Measurements from ENCODE around the gene EFCAB5. TPM values are rescaled to one million over a fixed set of nuclear protein-coding genes. Genes with fewer than 3 reads are reported as not detected.
"Not testable (repeated sequence)": the region's sequence is repeated elsewhere in the genome, so short reads cannot be mapped to it uniquely, and the experiment has no call there.

EFCAB5 gene
- polyA plus RNA-seq, 3 donors = 2.0 to 2.9 (median 2.6) TPM

DNA sequence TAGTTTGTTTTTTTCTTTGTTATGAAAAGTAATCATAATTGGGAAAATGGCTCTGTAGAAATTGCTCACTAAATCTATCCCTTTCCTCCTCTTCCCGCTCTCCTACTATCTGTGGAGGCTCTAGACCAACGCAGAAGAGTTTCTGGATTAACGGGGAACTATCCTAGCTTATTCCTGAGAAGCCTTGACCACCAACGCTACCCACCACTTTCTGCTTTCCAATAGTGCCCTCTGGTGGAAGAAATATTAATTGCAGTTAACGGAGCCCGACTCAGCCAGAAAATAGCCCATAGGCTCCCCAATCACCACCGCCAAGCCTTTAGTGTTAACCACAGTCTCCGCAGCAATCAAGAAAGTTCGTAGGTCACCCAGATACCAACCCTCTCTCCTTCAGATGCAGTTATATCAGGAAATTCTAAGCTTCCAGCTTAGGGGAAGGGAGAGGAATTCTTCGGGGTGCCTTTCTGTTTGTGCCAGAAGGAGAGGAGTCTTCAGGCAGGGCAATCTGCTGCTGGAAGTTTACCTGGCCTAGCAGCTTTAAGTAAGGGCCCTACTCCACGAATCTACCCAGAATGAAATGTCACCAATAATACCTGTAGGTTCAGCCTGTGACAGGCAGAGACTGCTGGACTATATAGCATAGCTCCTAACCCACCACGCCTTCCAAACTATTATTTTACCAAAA lies 152.2 kb downstream of the EFCAB5 start:
- DNase-seq = peak; percentile 61

DNA sequence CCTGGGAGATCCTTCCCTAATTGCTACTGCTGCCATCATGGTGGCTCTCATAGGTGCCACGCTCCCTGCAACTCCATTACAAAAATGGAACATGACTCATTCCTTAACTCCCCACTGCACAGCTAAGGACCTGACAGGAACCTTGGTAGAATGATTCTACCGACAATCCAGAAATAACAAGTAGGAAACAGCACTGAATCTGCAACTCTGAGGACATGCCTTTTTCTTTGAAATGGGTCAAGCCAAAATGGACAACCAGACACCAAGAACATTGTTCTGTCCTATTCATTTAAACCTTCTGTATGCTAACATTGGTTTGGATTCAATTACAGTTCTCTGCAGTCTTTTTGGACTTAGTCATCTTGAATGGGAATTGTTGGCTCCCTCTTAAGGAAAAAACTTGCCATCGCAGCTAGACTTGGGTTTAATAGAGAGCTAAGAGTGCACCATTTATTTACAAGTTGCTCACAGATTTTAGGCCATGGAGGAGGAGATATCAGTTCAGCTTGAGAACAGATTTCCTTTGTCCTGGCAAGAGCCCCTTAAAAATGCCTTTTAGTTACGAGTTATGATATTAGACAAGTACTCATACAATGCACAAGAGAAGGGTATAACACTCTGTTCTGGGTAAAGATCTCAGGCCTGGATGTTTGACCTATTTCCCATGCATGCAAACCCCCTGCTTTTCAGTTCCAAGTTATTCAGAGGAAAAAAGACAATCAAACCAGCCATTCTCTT lies 154.2 kb downstream of the EFCAB5 start:
- DNase-seq = peak; percentile 28

DNA sequence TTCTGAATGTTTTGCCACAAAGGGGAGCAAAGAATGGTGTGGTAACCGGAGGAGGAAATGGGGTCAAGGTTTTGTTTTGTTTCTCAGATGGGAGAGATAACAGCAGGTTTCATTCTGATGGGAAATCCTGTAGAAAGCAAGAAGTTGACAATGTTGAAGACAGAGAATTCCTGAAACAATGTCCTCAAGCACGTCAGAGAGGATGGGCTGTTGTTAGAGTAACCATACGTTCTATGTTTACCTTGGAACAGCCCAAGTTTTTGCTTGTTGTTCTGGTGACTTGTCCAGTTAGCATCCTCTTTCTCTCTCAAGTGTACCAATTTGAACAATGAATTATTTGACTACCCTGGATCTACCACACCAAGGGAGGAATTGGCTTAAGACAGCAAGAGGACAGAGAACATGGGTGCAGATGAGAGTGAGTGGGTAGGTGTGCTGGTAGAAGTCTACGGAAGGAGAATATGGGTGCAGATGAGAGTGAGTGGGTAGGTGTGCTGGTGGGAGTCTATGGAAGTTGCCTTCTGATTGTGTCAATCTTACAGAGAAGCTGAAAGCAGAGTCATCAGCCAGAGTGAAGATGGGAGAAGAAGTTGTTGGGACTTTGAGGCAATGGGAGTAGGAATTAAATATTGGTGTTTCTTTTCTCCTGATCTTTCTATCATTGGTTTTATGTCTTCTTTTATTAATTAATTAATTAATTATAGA lies 160.4 kb downstream of the EFCAB5 start:
- no peak for DNase-seq

DNA sequence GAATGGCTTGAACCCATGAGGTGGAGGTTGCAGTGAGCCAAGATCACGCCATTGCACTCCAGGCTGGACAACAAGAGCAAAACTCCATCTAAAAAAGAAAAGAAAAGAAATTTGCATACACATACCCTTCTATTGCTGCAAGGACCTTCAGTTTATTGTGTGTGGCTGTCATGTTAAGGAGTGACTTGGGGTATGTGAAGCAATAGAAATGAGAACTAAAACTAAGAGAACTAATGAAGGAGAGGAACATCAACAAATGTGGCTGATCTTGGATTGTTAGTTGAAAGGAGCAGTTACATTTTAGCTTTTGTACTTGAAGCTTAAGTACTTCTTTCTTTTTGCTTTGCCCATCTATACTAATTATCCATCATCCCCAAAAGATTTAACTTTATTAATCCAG lies 162.5 kb downstream of the EFCAB5 start:
- no peak for DNase-seq

DNA sequence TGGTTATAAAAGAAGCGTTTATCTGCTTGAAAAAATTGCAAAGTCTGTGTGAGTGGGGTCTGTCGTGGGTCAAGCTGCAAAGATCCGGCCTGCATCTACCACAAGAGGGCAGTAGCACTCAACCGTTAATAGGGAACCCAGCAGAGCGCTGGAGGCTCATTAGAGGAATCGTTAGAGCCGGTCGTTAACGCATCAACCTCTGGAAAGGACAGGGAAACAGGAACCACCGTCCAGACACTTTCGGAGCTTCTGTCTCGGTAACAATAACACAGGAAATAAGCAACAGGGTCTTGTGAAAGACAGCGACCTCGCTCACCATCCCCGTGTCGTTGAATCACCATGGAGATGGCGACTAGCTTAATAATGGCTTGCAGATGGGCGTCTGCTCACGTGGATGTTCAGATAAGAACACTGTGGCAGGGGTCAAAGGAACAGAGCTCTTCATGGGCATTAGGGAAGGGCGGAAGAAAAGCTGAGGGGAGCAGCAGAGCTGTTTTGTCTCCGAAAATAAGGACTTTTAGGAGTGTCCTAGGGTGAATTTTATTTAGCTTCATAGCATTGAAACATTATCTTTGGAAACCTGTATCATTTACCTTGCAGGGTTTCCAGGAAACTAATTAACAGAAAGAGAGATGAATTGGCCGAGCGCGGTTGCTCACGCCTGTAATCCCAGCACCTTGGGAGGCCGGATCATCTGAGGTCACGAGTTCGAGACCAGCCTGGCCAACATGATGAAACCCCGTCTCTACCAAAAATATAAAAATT lies 163.3 kb downstream of the EFCAB5 start:
- DNase-seq = peak; percentile 85

DNA sequence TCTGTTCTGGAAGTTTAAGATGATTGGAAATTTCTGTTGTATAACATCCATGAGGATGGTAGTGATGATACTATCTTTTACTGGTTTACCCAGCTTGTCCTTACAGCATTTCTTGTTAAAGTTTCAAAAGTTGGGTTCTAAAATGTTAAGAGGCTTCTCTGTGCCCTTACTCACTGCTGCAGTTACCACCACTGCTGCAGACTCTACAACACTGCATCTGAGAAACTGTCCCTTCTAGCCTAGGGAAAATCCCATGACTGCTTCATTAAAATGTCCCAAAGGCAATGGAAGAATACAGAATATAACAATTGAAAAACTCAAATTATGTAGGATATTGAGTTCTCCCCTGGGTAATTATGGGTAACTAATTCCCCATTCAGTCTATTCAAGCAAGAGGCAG lies 171.4 kb downstream of the EFCAB5 start:
- DNase-seq = no peak

DNA sequence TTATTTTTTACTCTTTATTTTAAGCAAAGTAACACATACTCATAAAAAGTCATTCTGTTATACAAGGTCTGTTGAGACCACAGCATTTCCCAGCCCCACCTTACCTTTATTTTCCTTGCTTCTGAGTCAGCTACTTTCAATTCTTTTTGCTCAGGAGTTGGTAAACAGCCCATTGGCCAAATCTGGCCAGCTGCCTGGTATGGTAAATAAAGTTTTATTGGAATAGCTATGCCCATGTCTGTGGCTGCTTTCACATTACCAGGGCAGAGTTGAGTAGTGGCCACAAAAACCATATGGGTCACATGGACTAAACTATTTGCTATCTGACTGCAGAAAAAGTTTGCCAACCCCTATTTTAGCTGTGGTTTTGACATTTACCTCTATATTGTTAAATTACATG lies 171.8 kb downstream of the EFCAB5 start:
- no peak for DNase-seq

DNA sequence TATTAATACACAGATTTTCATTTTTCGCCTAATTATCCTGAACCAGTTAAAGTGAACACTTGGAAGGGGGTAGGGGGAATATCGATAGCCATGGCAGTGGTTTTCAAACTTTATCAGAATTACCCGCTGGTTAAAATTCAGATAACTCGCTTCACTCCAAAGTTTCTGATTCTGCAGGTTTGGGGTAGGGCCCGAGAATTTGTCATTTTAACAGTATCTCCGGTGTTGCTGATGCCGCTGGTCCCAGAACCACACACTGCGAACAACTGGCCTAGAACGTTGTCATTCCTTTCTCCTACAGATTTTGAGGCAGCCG lies 174.9 kb downstream of the EFCAB5 start:
- DNase-seq = no peak

DNA sequence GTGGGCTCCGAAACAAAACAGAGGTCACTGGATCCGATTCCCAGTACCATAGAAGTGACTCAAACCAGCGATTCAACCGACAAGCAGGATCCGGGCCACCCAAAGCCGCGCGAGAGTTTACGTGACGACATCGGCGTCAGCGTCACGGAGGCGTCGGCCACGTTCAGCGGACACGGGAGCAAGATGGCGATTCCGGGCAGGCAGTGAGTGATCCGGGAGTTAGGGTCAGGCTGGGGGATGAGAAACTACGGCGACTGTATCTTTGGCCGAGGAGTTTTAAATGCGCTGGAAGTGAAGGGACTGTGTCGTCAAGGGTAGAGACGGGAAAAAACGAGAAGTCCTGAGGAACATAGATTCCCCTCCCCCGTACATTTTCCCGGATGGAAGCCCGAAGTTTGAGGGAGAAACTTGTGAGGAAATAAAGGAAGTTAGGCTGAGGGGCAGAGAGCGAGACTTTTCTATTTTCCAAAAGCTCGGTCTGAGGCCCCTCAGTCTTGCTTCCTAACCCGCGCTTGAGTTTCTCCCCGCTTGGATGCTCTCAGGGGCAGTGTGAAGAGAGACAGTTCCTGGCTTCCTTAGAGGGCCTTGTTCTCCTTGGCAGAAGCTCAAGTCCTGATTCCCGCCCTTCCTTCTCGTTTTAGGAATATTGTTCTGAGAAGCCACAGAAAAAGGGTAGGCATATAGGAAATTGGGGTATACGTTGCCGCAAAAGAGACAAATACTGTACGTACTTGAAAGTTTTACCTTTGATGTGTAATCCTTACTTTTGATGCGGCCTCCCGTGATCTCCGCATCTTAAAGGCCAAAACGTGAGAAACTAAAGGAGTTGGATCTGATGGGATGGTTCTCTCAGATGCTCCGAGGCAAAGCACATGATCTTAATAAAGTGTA lies 175.5 kb downstream of the EFCAB5 start, which contains the start of gene NSRP1:
NSRP1 (plus strand) TSS at position 156 of the 891 bp plus-strand sequence; CDS start at position 184, 28 bp downstream.
- DNase-seq = peak; percentile 96

DNA sequence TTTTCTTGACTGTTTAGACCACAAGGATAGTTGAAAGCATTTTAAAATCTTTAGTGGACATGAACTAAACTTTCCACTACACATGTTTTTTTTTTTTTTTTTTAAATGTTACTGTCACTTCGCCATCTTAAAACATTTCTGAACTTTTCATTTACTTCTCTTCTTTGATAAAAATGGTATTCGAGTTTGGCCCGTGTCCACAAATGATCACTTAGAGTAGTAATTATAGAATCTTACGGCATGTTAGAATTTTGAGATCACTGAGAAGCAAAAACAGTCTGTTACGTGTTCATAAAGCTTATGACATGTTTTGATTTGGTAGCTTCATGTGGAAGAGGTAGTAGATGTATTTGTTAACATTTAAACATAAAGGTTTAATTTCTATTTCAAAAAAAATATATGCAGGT lies 176.2 kb downstream of the EFCAB5 start:
- DNase-seq = no peak

DNA sequence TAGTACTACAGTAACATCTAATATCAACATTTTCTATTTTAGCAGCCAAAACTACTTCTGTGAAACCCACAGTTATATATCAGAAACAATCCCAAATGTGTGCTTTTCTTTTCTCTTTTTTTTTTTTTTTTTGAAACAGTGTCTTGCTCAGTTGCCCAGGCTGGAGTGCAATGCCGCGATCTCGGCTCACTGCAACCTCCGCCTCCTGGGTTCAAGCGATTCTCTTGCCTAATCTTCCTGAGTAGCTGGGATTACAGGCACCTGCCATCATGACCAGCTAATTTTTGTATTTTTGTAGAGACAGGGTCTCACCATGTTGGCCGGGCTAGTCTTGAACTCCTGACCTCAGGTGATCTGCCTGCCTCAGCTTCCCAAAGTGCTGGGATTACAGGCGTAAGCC lies 177.2 kb downstream of the EFCAB5 start:
- DNase-seq = not testable (repeated sequence)

DNA sequence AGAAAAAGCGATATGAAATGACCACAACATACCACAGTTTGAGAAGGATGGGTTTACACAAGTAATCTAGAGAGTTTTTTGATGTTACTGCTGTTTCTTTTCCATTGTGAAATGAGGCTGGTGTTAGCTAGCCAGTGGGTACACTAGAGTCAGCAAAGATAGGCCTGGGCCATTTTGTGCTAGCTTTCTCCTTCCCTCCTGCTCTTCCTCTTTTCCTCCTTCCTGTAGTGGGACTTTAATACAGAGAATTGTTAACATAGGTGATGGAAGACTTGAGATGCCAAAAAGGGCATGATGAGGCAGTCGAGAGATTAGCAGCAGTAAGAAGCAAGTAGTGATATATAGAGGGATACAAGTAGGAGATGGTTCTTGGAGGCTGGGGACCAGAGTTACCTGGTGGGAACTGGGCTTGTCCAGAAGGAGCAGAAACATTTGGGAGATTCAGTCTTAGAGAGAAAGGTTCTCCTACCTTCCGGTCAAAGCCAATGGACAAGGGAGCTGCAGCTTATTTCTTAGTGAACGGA lies 182.9 kb downstream of the EFCAB5 start:
- no peak for DNase-seq

DNA sequence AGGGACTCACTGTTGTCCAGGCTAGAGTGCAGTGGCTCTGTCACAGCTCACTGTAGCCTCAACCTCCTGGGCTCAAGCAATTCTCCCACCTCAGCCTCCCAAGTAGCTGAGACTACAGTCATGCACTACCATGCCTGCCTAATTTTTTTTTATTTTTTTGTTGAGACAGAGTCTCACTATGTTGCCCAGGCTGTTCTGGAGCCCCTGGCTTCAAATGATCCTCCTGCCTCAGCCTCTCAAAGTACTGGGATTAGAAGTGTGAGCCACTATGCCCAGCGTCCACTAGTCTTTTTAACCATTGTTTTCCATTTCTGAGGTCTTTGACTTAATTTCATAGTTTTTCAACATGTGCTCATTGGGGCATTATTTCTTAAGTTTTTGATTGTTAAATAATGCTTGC lies 188.7 kb downstream of the EFCAB5 start:
- no peak for DNase-seq

DNA sequence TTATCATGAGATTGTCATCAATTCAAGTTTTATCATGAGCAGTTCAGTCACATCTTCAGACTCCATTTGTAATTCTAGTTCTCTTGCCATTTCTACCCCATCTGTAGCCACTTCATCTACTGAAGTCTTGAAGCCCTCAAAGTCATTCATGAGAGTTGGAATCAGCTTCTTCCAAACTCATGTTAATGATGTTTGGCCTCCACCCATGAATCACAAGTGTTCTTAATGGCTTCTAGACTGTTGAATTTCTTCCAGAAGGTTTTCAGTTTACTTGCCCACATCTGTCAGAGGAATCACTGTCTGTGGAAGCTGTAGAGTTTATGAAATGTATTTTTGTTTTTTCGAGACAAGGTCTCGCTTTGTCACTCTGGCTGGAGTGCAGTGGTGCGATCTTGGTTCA lies 191.2 kb downstream of the EFCAB5 start:
- no peak for DNase-seq

DNA sequence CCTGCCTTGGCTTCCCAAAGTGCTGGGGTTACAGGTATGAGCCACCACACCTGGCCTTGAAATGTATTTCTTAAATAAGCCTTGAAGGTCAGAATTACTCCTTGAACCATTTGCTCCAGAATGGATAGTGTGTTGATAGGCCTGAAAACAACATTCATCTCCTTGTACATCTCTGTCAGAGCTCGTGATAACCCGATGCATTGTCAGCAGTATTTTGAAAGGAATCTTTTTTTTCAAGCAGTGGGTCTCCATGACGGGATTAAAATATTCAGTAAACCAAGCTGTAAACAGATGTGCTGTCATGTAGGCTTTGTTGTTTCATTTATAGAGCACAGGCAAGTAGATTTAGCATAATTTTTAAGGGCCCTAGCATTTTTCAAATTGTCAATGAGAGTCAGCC lies 191.8 kb downstream of the EFCAB5 start:
- no peak for DNase-seq

DNA sequence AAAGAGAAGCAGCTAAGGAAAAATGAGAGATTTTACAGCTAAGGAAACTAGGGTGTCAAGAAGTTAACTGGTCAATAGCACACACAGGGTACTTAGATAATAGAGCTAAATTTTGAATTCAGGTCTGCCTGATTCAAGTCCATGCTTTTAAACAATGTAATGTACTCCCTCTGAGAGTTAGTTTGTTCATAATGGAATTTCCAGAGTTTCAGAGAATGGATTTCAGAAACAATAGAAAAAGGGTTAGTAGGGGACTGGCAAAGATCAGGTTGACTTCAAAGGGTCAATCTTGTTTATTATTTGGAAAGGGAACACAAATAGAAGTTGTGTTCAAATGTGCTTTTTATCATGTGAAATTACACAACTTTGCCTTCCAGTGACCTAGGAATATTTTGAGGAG lies 193.1 kb downstream of the EFCAB5 start:
- DNase-seq = no peak

DNA sequence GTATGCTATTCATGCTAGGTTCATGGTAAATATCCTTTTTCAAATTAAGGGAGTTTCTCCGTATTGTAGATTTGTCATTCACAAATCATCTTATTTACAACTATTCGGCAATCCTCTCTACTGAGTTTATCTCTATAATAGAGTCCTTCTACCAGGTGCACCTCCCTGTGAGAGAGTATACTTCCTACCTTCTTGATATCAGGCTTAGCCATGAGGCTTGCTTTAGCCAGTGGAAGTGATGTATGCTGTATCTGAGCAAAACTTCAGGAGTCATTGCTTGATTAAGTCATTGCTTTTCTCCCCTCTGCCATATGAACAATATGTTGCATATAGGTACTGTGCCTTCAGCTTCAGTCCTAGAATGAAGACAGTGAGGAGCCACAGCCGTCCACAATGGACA lies 195.7 kb downstream of the EFCAB5 start:
- DNase-seq = no peak

DNA sequence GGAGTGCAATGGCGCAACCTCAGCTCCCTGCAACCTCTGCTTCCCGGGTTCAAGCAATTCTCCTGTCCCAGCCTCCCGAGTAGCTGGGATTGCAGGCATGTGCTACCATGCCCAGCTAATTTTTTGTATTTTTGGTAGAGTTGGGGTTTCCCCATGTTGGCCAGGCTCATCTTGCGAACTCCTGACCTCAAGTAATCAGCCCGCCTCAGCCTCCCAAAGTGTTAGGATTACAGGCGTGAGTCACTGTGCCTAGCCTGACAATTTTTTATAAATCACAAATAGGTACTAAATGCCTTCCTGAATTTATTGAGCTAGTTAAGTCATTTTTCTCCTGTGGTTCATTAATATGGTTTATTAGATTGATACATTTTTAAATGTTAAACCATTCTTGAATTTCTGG lies 206.4 kb downstream of the EFCAB5 start:
- not testable (repeated sequence) for DNase-seq

DNA sequence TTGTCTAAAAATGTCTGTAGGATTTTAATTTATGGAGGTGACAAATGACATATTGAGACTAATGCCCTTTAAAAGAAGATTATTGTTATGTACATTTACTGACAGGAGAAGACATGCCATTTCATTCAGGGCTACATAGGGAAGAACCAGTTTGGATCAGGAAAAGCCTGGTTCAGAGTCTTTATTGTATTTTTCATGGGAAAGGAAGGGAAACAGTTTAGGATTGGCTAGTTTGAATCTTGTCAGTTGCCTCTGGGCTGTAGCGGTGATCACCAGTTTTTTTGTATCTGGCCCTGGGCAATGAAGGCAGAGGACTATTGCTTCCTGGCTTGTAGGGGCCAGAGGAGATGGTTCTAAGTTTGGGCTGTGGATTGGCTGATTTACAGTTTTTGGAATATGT lies 206.9 kb downstream of the EFCAB5 start:
- no peak for DNase-seq

DNA sequence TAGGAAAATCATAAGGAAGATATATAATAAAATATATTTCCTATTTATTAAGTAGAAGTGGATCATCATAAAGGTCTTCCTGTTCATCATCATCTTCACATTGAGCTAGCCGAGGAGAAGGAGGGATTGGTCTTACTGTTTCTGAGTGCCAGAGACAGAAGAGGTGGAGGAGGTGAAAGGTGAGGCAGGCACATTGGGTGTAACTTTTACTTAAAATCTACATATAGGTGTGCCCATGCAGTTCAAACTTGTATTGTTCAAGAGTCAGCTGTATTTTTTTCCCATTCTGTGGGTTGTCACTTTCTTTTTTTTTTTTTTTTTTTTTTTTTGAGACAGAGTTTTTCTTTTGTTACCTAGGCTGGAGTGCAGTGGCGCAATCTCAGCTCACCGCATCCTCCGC lies 210.0 kb downstream of the EFCAB5 start:
- DNase-seq = no peak

DNA sequence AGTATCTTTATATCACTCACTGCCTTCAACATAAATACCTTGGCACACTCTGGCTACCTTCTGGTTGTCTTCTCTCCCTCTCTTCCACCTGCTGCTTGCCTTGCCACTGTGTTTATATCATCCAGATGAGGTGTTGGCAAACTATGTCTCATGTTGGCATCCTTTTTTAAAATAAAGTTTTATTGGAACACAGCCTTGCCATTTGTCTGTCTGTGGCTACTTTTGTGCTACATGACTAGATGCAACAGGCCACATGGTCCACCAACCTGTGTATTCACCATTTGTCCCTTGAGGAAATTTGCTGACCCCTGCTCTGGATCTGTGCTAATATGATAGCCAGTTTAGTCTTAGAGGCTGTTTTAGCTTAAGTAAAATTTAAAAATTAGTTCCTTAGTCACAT lies 212.0 kb downstream of the EFCAB5 start:
- no peak for DNase-seq
